HEK293T (cell line): ENCODE data around the gene ETNK1.

ENCODE experiments used
- ARNT ChIP-seq: fragments of 450-650 bp; IDR thresholded peaks from 2 replicates; pipeline ENCODE4 v1.6.1; 2017; ENCODE audit warnings: mild to moderate bottlenecking
- BHLHE40 ChIP-seq: fragments of 450-650 bp; IDR thresholded peaks from 2 replicates; pipeline ENCODE4 v1.6.1; 2016; ENCODE audit warnings: mild to moderate bottlenecking, moderate library complexity, borderline replicate concordance
- ELF4 ChIP-seq: fragments of 450-650 bp; IDR thresholded peaks from 2 replicates; pipeline ENCODE4 v1.6.1; 2017; ENCODE audit warnings: antibody characterized with exemption
- FOXA1 ChIP-seq: fragments of 450-650 bp; IDR thresholded peaks from 2 replicates; pipeline ENCODE4 v1.6.1; 2016; ENCODE audit warnings: mild to moderate bottlenecking
- FOXK2 ChIP-seq: fragments of 450-650 bp; IDR thresholded peaks from 2 replicates; pipeline ENCODE4 v1.6.1; 2016; ENCODE audit warnings: mild to moderate bottlenecking
- FOXM1 ChIP-seq: fragments of 450-650 bp; IDR thresholded peaks from 2 replicates; pipeline ENCODE4 v1.6.1; 2017; ENCODE audit warnings: mild to moderate bottlenecking, borderline replicate concordance
- HDGF ChIP-seq: fragments of 450-650 bp; IDR thresholded peaks from 2 replicates; pipeline ENCODE4 v1.6.1; 2017; ENCODE audit warnings: antibody characterized with exemption, borderline replicate concordance
- L3MBTL2 ChIP-seq: fragments of 450-650 bp; conservative IDR thresholded peaks from 2 replicates; pipeline ENCODE4 v1.6.1; 2016; ENCODE audit warnings: mild to moderate bottlenecking
- NFRKB ChIP-seq: fragments of 450-650 bp; IDR thresholded peaks from 2 replicates; pipeline ENCODE4 v1.6.1; 2016; ENCODE audit warnings: mild to moderate bottlenecking, moderate library complexity
- PKNOX1 ChIP-seq: fragments of 450-650 bp; IDR thresholded peaks from 2 replicates; pipeline ENCODE4 v1.6.1; 2016
- SUZ12 ChIP-seq: fragments of 450-650 bp; IDR thresholded peaks from 2 replicates; pipeline ENCODE4 v1.6.1; 2016; ENCODE audit warnings: mild to moderate bottlenecking
- TARDBP ChIP-seq: fragments of 450-650 bp; IDR thresholded peaks from 2 replicates; pipeline ENCODE4 v1.6.1; 2016
- ZNF384 ChIP-seq: fragments of 450-650 bp; IDR thresholded peaks from 2 replicates; pipeline ENCODE4 v1.6.1; 2016

- no peak for TF ChIP-seq FOXK2
- no peak for TF ChIP-seq NFRKB
- TF ChIP-seq L3MBTL2 = no peak
- TF ChIP-seq BHLHE40 = no peak
- no peak for TF ChIP-seq PKNOX1
- TF ChIP-seq SUZ12 = no peak
- TF ChIP-seq ZNF384 = no peak
- no peak for TF ChIP-seq TARDBP
- TF ChIP-seq ELF4 = no peak
- no peak for TF ChIP-seq ARNT
- TF ChIP-seq FOXA1 = no peak
- no peak for TF ChIP-seq FOXM1
- TF ChIP-seq HDGF = no peak
Measured at GRCh38 chr12:22576473-22576872, 48.5 kb upstream of the ETNK1 start.
